Measurements from ENCODE around the gene PRDM11. TPM values are rescaled to one million over a fixed set of nuclear protein-coding genes. Genes with fewer than 3 reads are reported as not detected.

The PRDM11 gene
- total and polyA plus RNA-seq, 2 of the 8 experiments (the other 6 are each of a cell fraction or from before 2014, with no cell fraction given) = 3.6 to 11.7 TPM

DNA sequence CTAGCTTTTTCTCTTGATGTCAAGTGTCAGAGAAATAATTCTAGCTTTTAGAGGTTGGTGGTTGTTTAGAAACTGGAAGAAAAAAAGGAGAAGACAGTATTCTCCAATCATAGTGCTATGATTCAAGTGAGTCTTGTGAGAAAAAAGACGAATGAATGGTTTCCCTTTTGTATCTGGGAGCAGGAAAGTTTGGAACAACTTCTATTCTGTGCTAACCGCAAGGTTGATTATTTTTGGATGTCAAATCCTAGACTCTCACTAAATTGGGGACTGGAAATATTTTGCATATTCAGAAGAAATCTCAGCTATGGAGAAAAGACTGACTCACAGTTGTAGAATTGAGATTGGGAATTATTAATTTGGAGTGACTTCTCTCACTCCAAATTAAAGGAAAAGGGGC is 70.5 kb downstream of the PRDM11 start:
- Histone ChIP-seq H3K4me3 (ENCODE audit: extremely low read depth in 1 of 4, insufficient read depth in 2 of 4, low read depth in 3 of 4, low read length in 4 of 4) (no peak overlapping the region), H3K4me1 (replicated peaks in 1 of 4; ENCODE audit: control insufficient read depth in 3 of 4, insufficient read depth in 4 of 4, low read length in 3 of 4) (no peaks in the 10 kb centered on the region; a peak in 1 of 7 replicates), H2BK15ac (ENCODE audit: low read length) (no peak overlapping the region), H3K79me2 (ENCODE audit: control insufficient read depth in 1 of 2, insufficient read depth in 2 of 2, low read length in 2 of 2) (no peaks in the 10 kb centered on the region), H3K4ac (replicated peaks; ENCODE audit: insufficient read length, low read depth, low read length) (no peak overlapping the region), H2BK5ac (ENCODE audit: low read depth, low read length) (no peak overlapping the region), H3K56ac (replicated peaks; ENCODE audit: insufficient read length, low read depth, low read length) (no peak overlapping the region), H2BK120ac (replicated peaks; ENCODE audit: low read depth, low read length) (no peak overlapping the region), H3K14ac (ENCODE audit: insufficient read length) (no peak overlapping the region), H4K91ac (replicated peaks; ENCODE audit: insufficient read length, low read length) (no peak overlapping the region), H2AK5ac (ENCODE audit: low read depth, low read length) (no peak overlapping the region), H4K5ac (ENCODE audit: insufficient read length, low read depth, low read length) (no peak overlapping the region), H3K23me2 (ENCODE audit: low read depth, low read length) (no peaks in the 10 kb centered on the region), H3K4me2 (ENCODE audit: insufficient read depth in 1 of 2, low read depth in 2 of 2, low read length in 2 of 2) (no peak overlapping the region), H2BK20ac (ENCODE audit: low read length) (no peak overlapping the region), H3K23ac (ENCODE audit: insufficient read length) (no peak overlapping the region), H4K20me1 (replicated peaks in 1 of 2; ENCODE audit: control insufficient read depth in 1 of 2, insufficient read depth in 2 of 2, low read length in 2 of 2) (no peaks in the 10 kb centered on the region), H2AFZ (ENCODE audit: low read length) (no peak overlapping the region), H3K9ac (replicated peaks in 1 of 4; ENCODE audit: extremely low read depth in 1 of 4, low read depth in 3 of 4, low read length in 3 of 4) (no peak overlapping the region), H3K79me1 (ENCODE audit: low read depth, low read length) (no peaks in the 10 kb centered on the region), H4K8ac (ENCODE audit: extremely low read depth, insufficient read depth, low read length) (no peak overlapping the region), H3K36me3 (ENCODE audit: control insufficient read depth in 2 of 4, insufficient read depth in 4 of 4, low read length in 3 of 4) (no peaks in the 10 kb centered on the region), H3K27ac (ENCODE audit: low read depth, low read length) (no peak overlapping the region), H2BK12ac (ENCODE audit: low read depth, low read length) (no peak overlapping the region), H3K9me3 (ENCODE audit: insufficient read depth in 2 of 2, low read depth in 1 of 2, low read length in 1 of 2) (no peaks in the 10 kb centered on the region), H3K18ac (ENCODE audit: extremely low read depth, low read length) (no peak overlapping the region), H3K27me3 (replicated peaks in 1 of 4; ENCODE audit: control insufficient read depth in 3 of 4, extremely low read depth in 1 of 4, insufficient read depth in 3 of 4, low read length in 3 of 4) (no peaks in the 10 kb centered on the region)
- WGBS, 2 experiments (ENCODE audit: extremely low coverage in 1 of 2, insufficient coverage in 1 of 2, insufficient read length in 1 of 2, insufficient replicate concordance in 2 of 2, low coverage in 1 of 2, low lambda C conversion rate in 2 of 2, missing lambda C conversion rate in 1 of 2) = 88% methylated on average over 2 of the region's 2 CpGs; no CpG with 5 or more reads in 1 of the 2 experiments
- CTCF ChIA-PET (ENCODE audit: partially characterized antibody) = interaction anchor here (1.2 to 5.8 kb wide), 4 partner anchors 12 to 35 kb away, joined by 3 to 49 read pairs (median 6); no protein-coding TSS in a partner anchor
- FAIRE-seq (no peak), DNase-seq (ENCODE audit: low read depth in 1 of 2, low spot score in 2 of 2) (no peak)
- POLR2A ChIA-PET (ENCODE audit: partially characterized antibody) = no interaction called here
- TF ChIP-seq JUND (IDR thresholded peaks at IDR 0.05; ENCODE audit: low read length) = no peak
- TF ChIP-seq RAD21 (IDR thresholded peaks at IDR 0.05 in 1 of 2, conservative IDR thresholded peaks at IDR 0.05 in 1 of 2; ENCODE audit: low read depth in 2 of 2, low read length in 2 of 2) = no peak
- TF ChIP-seq CBX8 (IDR thresholded peaks at IDR 0.05; ENCODE audit: borderline replicate concordance, low read depth, low read length) = no peak
- no peak for TF ChIP-seq HDAC2 (IDR thresholded peaks at IDR 0.05; ENCODE audit: borderline replicate concordance in 1 of 2, low read depth in 2 of 2, low read length in 2 of 2)
- no peak for TF ChIP-seq FOSL1 (IDR thresholded peaks at IDR 0.05; ENCODE audit: insufficient read depth, low read depth, low read length)
- TF ChIP-seq EGR1 (IDR thresholded peaks at IDR 0.05; ENCODE audit: borderline replicate concordance, low read depth, low read length) = no peak
- no peak for TF ChIP-seq RBBP5 (IDR thresholded peaks at IDR 0.05; ENCODE audit: borderline replicate concordance, low read depth, low read length)
- no peak for TF ChIP-seq ZNF274 (IDR thresholded peaks at IDR 0.05; ENCODE audit: borderline replicate concordance, extremely low read depth, low read length)
- TF ChIP-seq, protein P1, sequence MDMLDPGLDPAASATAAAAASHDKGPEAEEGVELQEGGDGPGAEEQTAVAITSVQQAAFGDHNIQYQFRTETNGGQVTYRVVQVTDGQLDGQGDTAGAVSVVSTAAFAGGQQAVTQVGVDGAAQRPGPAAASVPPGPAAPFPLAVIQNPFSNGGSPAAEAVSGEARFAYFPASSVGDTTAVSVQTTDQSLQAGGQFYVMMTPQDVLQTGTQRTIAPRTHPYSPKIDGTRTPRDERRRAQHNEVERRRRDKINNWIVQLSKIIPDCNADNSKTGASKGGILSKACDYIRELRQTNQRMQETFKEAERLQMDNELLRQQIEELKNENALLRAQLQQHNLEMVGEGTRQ (IDR thresholded peaks at IDR 0.05; ENCODE audit: low read length) = no peak
- TF ChIP-seq KDM4A (IDR thresholded peaks at IDR 0.05; ENCODE audit: low read depth, low read length, severe bottlenecking) = no peak
- TF ChIP-seq RFX5 (IDR thresholded peaks at IDR 0.05; ENCODE audit: borderline replicate concordance, low read depth, low read length) = no peak
- no peak for TF ChIP-seq BCL11A (IDR thresholded peaks at IDR 0.05; ENCODE audit: low read depth in 2 of 2, low read length in 2 of 2)

Measured in H1 (cell line).